Astrocyte (in vitro differentiated cells and primary cell): ENCODE results near the gene ALOX5.
"Not testable (repeated sequence)": the region's sequence is repeated elsewhere in the genome, so short reads cannot be mapped to it uniquely, and the experiment has no call there.

ENCODE experiments used
- CTCF ChIP-seq: IDR thresholded peaks from 2 replicates; pipeline ENCODE4 v1.5.1; 2011; ENCODE audit warnings: low read depth, mild to moderate bottlenecking, inconsistent platforms, low read length, moderate library complexity; ENCODE audit not compliant: insufficient read depth
- EZH2 ChIP-seq: IDR thresholded peaks from 2 replicates; pipeline ENCODE4 v1.6.1; 2012; ENCODE audit warnings: mild to moderate bottlenecking, low read length, inconsistent platforms; ENCODE audit not compliant: insufficient read depth

DNA sequence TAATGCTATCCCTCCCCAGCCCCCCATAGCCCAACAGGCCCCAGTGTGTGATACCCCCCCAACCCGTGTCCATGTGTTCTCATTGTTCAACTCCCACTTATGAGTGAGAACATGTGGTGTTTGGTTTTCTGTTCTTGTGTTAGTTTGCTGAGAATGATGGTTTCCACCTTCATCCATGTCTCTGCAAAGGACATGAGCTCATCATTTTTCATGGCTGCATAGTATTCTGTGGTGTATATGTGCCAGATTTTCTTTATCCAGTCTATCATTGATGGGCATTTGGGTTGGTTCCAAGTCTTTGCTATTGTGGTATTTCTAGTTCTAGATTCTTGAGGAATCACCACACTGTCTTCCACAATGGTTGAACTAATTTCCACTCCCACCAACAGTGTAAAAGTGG is 47.2 kb upstream of the ALOX5 start:
- not testable (repeated sequence) for TF ChIP-seq CTCF, EZH2
